Loucy (cell line): ENCODE data around the gene GFY.

Experiments used
- H2AFZ ChIP-seq: fragments of 200-600 bp; sonication (generic); 2 replicates; pipeline ENCODE4 v1.6.0; 2016; ENCODE audit warnings: antibody characterized with exemption, mild to moderate bottlenecking, low read length, moderate library complexity
- H3F3A ChIP-seq: fragments of 200-600 bp; 2 replicates; pipeline ENCODE4 v1.6.0; 2016; ENCODE audit warnings: antibody characterized with exemption, low read depth, mild to moderate bottlenecking
- H3K27me3 ChIP-seq: fragments of 200-600 bp; sonication (generic); 2 replicates; pipeline ENCODE4 v1.6.1; 2014; ENCODE audit warnings: low read length, mild to moderate bottlenecking; ENCODE audit not compliant: insufficient read depth, poor library complexity, severe bottlenecking
- H3K36me3 ChIP-seq: fragments of 200-600 bp; sonication (generic); 2 replicates; pipeline ENCODE4 v1.6.1; 2016; ENCODE audit warnings: low read length; ENCODE audit not compliant: insufficient read depth
- H3K4me1 ChIP-seq: fragments of 200-600 bp; sonication (generic); 2 replicates; pipeline ENCODE4 v1.5.1; 2014; ENCODE audit warnings: low read length, mild to moderate bottlenecking; ENCODE audit not compliant: insufficient read depth, poor library complexity, severe bottlenecking
- H3K4me2 ChIP-seq: fragments of 200-600 bp; sonication (generic); 2 replicates; pipeline ENCODE4 v1.6.0; 2014; ENCODE audit warnings: antibody characterized with exemption, low read length, low read depth, mild to moderate bottlenecking; ENCODE audit not compliant: poor library complexity, severe bottlenecking
- H3K4me3 ChIP-seq: fragments of 200-600 bp; sonication (generic); 2 replicates; pipeline ENCODE4 v1.5.1; 2014; ENCODE audit warnings: low read length, mild to moderate bottlenecking, mixed read lengths; ENCODE audit not compliant: poor library complexity, severe bottlenecking
- H3K79me2 ChIP-seq: fragments of 200-600 bp; sonication (generic); 2 replicates; pipeline ENCODE4 v1.6.1; 2014; ENCODE audit warnings: low read length; ENCODE audit not compliant: insufficient read depth
- H3K9ac ChIP-seq: fragments of 200-600 bp; sonication (generic); 2 replicates; pipeline ENCODE4 v1.6.0; 2014; ENCODE audit warnings: mild to moderate bottlenecking, low read depth, low read length, moderate library complexity; ENCODE audit not compliant: poor library complexity, severe bottlenecking
- H3K9me2 ChIP-seq: fragments of 200-600 bp; sonication (generic); replicated peaks from 2 replicates; pipeline ENCODE4 v1.6.1; 2016; ENCODE audit warnings: low read depth, low read length, mixed read lengths
- H3K9me3 ChIP-seq: fragments of 200-600 bp; sonication (generic); 2 replicates; pipeline ENCODE4 v1.6.1; 2014; ENCODE audit warnings: mild to moderate bottlenecking, antibody characterized with exemption, low read length, low read depth; ENCODE audit not compliant: insufficient read depth
- H4K20me1 ChIP-seq: fragments of 200-600 bp; sonication (generic); 2 replicates; pipeline ENCODE4 v1.6.0; 2014; ENCODE audit warnings: antibody characterized with exemption, low read length, mild to moderate bottlenecking; ENCODE audit not compliant: insufficient read depth, poor library complexity, severe bottlenecking
- EZH2phosphoT487 ChIP-seq: fragments of 200-600 bp; IDR thresholded peaks from 2 replicates; pipeline ENCODE4 v1.6.1; 2018; ENCODE audit warnings: antibody characterized with exemption, mild to moderate bottlenecking, moderate library complexity, borderline replicate concordance
- TF ChIP-seq, protein P1 (sequence below): fragments of 200-600 bp; sonication (generic); conservative IDR thresholded peaks from 2 replicates; pipeline ENCODE4 v1.5.1; 2014; ENCODE audit warnings: mild to moderate bottlenecking, antibody characterized with exemption, low read length

The GFY gene

GRCh38 chr19:49435670-49436069 lies 10.5 kb downstream of the GFY start:
- no peak for TF ChIP-seq EZH2phosphoT487
- TF ChIP-seq, protein P1, sequence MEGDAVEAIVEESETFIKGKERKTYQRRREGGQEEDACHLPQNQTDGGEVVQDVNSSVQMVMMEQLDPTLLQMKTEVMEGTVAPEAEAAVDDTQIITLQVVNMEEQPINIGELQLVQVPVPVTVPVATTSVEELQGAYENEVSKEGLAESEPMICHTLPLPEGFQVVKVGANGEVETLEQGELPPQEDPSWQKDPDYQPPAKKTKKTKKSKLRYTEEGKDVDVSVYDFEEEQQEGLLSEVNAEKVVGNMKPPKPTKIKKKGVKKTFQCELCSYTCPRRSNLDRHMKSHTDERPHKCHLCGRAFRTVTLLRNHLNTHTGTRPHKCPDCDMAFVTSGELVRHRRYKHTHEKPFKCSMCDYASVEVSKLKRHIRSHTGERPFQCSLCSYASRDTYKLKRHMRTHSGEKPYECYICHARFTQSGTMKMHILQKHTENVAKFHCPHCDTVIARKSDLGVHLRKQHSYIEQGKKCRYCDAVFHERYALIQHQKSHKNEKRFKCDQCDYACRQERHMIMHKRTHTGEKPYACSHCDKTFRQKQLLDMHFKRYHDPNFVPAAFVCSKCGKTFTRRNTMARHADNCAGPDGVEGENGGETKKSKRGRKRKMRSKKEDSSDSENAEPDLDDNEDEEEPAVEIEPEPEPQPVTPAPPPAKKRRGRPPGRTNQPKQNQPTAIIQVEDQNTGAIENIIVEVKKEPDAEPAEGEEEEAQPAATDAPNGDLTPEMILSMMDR, result no peak
- Histone ChIP-seq H3K4me2 (no peak overlapping the region), H3K36me3 (no peaks in the 10 kb centered on the region)

DNA sequence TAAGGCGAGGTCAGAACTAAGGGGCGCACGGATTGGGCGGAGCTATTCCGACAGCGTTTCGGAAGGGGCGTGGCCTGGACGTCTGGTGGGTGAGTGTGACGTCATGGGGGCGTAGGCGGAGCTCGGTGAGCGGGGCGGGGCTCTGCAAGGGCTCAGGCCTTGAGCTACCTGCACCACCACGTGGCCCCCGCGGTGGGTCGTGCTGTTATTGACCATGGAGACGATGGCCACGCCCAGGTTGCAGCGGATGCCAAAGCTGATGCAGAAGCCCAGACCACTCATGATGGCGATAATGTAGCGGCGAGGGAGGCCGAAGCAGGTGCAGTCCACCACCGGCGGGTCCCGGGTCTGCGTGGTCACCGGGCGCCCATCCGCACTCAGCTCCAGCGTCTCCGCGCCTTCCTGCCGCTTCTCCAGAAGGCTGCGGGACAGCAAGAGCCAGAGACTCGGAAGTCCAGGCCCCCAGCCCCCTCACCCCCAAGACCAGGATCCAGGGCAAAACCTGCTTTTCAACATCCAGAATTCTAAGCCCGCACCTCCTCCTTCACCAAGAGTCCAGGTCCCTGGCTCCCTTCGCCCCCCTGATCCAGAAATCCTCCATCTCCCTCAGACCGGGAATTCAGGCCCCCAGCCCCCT lies 11.3 kb downstream of the GFY start:
- no peak overlapping the region for H3K4me2 ChIP-seq
- no peak overlapping the region for H2AFZ ChIP-seq
- no peaks in the 10 kb centered on the region for H3K9me2 ChIP-seq
- no peak overlapping the region for H3K9ac ChIP-seq
- no peaks in the 10 kb centered on the region for H3K27me3 ChIP-seq
- H4K20me1 ChIP-seq, result no peaks in the 10 kb centered on the region
- H3K4me1 ChIP-seq, result no peaks in the 10 kb centered on the region
- no peak for TF ChIP-seq EZH2phosphoT487
- TF ChIP-seq, protein P1, result no peak
- H3K4me3 ChIP-seq, result no peak overlapping the region
- H3F3A ChIP-seq, result no peaks in the 10 kb centered on the region
- H3K36me3 ChIP-seq, result no peaks in the 10 kb centered on the region
- H3K79me2 ChIP-seq, result no peaks in the 10 kb centered on the region
- no peaks in the 10 kb centered on the region for H3K9me3 ChIP-seq

More at GRCh38 chr19:49435670-49436069, 10.5 kb downstream of the GFY start:
- no peaks in the 10 kb centered on the region for H3K9me2 ChIP-seq
- H3F3A ChIP-seq, result no peaks in the 10 kb centered on the region
- peaks cover under 1% of the 10 kb centered on the region for H3K4me1 ChIP-seq
- no peak overlapping the region for H3K9ac ChIP-seq
- no peaks in the 10 kb centered on the region for H4K20me1 ChIP-seq
- H3K27me3 ChIP-seq, result no peaks in the 10 kb centered on the region
- no peak overlapping the region for H3K4me3 ChIP-seq
- H2AFZ ChIP-seq, result no peak overlapping the region
- no peaks in the 10 kb centered on the region for H3K79me2 ChIP-seq
- no peaks in the 10 kb centered on the region for H3K9me3 ChIP-seq

GRCh38 chr19:49437231-49437630 lies 12.0 kb downstream of the GFY start:
- H4K20me1 ChIP-seq, result no peaks in the 10 kb centered on the region
- no peaks in the 10 kb centered on the region for H3K27me3 ChIP-seq
- H2AFZ ChIP-seq, result no peak overlapping the region
- H3K9me2 ChIP-seq, result no peaks in the 10 kb centered on the region
- no peak overlapping the region for H3K4me3 ChIP-seq
- TF ChIP-seq, protein P1, result no peak
- TF ChIP-seq EZH2phosphoT487, result no peak
- H3K4me2 ChIP-seq, result no peak overlapping the region
- H3K36me3 ChIP-seq, result no peaks in the 10 kb centered on the region
- H3K9ac ChIP-seq, result no peak overlapping the region
- no peaks in the 10 kb centered on the region for H3K79me2 ChIP-seq
- H3K9me3 ChIP-seq, result no peaks in the 10 kb centered on the region
- no peaks in the 10 kb centered on the region for H3F3A ChIP-seq
- H3K4me1 ChIP-seq, result peaks cover 2% of the 10 kb centered on the region
